HS-27A (cell line): ENCODE results near the gene FFAR1.

Experiments
- DNase-seq: peaks from one replicate; pipeline ENCODE4 v3.0.0-alpha.2; 2012; ENCODE audit warnings: low read depth, missing footprints

FFAR1 gene

GRCh38 chr19:35347171-35347929 is at the start of gene FFAR1:
Gene FFAR1, plus strand, starts transcription at chr19:35347902. Its CDS starts 3,650 bp downstream, at chr19:35351552.
- DNase-seq, result no peak

GRCh38 chr19:35297922-35298321 is 49.8 kb upstream of the FFAR1 start:
- no peak for DNase-seq

- no peak for DNase-seq
These were observed 49.1 kb upstream of the FFAR1 start for GRCh38 chr19:35298561-35298972.

GRCh38 chr19:35299523-35300338 is 48.0 kb upstream of the FFAR1 start:
- no peak for DNase-seq

GRCh38 chr19:35300339-35300649 is 47.4 kb upstream of the FFAR1 start:
- DNase-seq, result no peak

GRCh38 chr19:35301961-35302360 is 45.7 kb upstream of the FFAR1 start:
- no peak for DNase-seq

GRCh38 chr19:35302446-35302845 is 45.3 kb upstream of the FFAR1 start:
- DNase-seq, result no peak

GRCh38 chr19:35303357-35303915 is 44.3 kb upstream of the FFAR1 start:
- no peak for DNase-seq

GRCh38 chr19:35304036-35304435 is 43.7 kb upstream of the FFAR1 start:
- no peak for DNase-seq

GRCh38 chr19:35305181-35305580 is 42.5 kb upstream of the FFAR1 start:
- DNase-seq, result no peak

GRCh38 chr19:35306473-35307246 is 41.0 kb upstream of the FFAR1 start:
- no peak for DNase-seq

GRCh38 chr19:35307931-35308330 is 39.8 kb upstream of the FFAR1 start:
- DNase-seq, result no peak

GRCh38 chr19:35308910-35309309 is 38.8 kb upstream of the FFAR1 start:
- DNase-seq, result no peak

GRCh38 chr19:35309481-35310279 is 38.0 kb upstream of the FFAR1 start:
- no peak for DNase-seq

GRCh38 chr19:35310331-35310730 is 37.4 kb upstream of the FFAR1 start:
- DNase-seq, result no peak

GRCh38 chr19:35310811-35311465 is 36.8 kb upstream of the FFAR1 start:
- no peak for DNase-seq

GRCh38 chr19:35311901-35312665 is 35.6 kb upstream of the FFAR1 start:
- no peak for DNase-seq

GRCh38 chr19:35313587-35313986 is 34.1 kb upstream of the FFAR1 start:
- no peak for DNase-seq

- no peak for DNase-seq
These were observed 33.7 kb upstream of the FFAR1 start for GRCh38 chr19:35314031-35314430.

GRCh38 chr19:35314858-35315470 is 32.7 kb upstream of the FFAR1 start:
- DNase-seq, result no peak
